Astrocyte (in vitro differentiated cells and primary cell): ENCODE results near the gene MAP7D1. TPM values are rescaled to one million over a fixed set of nuclear protein-coding genes. Genes with fewer than 3 reads are reported as not detected.

Experiments used
- DNase-seq: peaks from one replicate; pipeline ENCODE4 v3.0.0-alpha.2; 2010; ENCODE audit warnings: low read depth
- FAIRE-seq: peaks from 2 replicates; lab custom pipeline; 2011; peaks lifted over from hg19 to GRCh38; lab: Jason Lieb, UNC
- H2AFZ ChIP-seq: 2 replicates; pipeline ENCODE4 v1.6.0; 2012; ENCODE audit warnings: low read depth, low read length, inconsistent platforms
- H3K27ac ChIP-seq: 2 replicates; pipeline ENCODE4 v1.5.1; 2011; ENCODE audit warnings: low read depth, low read length, inconsistent platforms
- H3K27me3 ChIP-seq: 2 replicates; pipeline ENCODE4 v1.6.0; 2011; ENCODE audit warnings: low read length, inconsistent platforms; ENCODE audit not compliant: insufficient read depth
- H3K36me3 ChIP-seq: 2 replicates; pipeline ENCODE4 v1.5.1; 2011; ENCODE audit warnings: low read length, inconsistent platforms; ENCODE audit not compliant: insufficient read depth
- H3K4me1 ChIP-seq: 2 replicates; pipeline ENCODE4 v1.5.1; 2011; ENCODE audit warnings: low read length, inconsistent platforms; ENCODE audit not compliant: insufficient read depth
- H3K4me2 ChIP-seq: 2 replicates; pipeline ENCODE4 v1.6.0; 2012; ENCODE audit warnings: low read length, inconsistent platforms
- H3K4me3 ChIP-seq: 2 replicates; pipeline ENCODE4 v1.5.1; 2011; ENCODE audit warnings: low read depth, mild to moderate bottlenecking, low read length, inconsistent platforms; ENCODE audit not compliant: insufficient read depth
- H3K79me2 ChIP-seq: 2 replicates; pipeline ENCODE4 v1.6.0; 2012; ENCODE audit warnings: mild to moderate bottlenecking, low read length, inconsistent platforms; ENCODE audit not compliant: insufficient read depth
- H3K9ac ChIP-seq: 2 replicates; pipeline ENCODE4 v1.6.0; 2012; ENCODE audit warnings: mild to moderate bottlenecking, low read length, inconsistent platforms
- H3K9me3 ChIP-seq: 2 replicates; pipeline ENCODE4 v1.5.1; 2012; ENCODE audit warnings: low read depth, mild to moderate bottlenecking, low read length, inconsistent platforms; ENCODE audit not compliant: insufficient read depth
- H4K20me1 ChIP-seq: 2 replicates; pipeline ENCODE4 v1.6.0; 2012; ENCODE audit warnings: low read length, inconsistent platforms; ENCODE audit not compliant: insufficient read depth
- H3K27ac Mint-ChIP-seq: one replicate; pipeline ENCODE4 v1.8.0; 2021; ENCODE audit warnings: mild to moderate bottlenecking, mixed read lengths; ENCODE audit not compliant: unreplicated experiment
- H3K27me3 Mint-ChIP-seq: one replicate; pipeline ENCODE4 v1.8.0; 2021; ENCODE audit warnings: low read depth, mixed read lengths; ENCODE audit not compliant: unreplicated experiment
- H3K36me3 Mint-ChIP-seq: one replicate; pipeline ENCODE4 v1.8.0; 2021; ENCODE audit warnings: low read depth, mixed read lengths; ENCODE audit not compliant: unreplicated experiment
- H3K4me1 Mint-ChIP-seq: one replicate; pipeline ENCODE4 v1.8.0; 2021; ENCODE audit warnings: low read depth, mixed read lengths; ENCODE audit not compliant: unreplicated experiment
- H3K4me3 Mint-ChIP-seq: one replicate; pipeline ENCODE4 v1.8.0; 2021; ENCODE audit warnings: mild to moderate bottlenecking, moderate library complexity, mixed read lengths; ENCODE audit not compliant: unreplicated experiment
- H3K9me3 Mint-ChIP-seq: one replicate; pipeline ENCODE4 v1.8.0; 2021; ENCODE audit warnings: mild to moderate bottlenecking, mixed read lengths; ENCODE audit not compliant: unreplicated experiment
- CTCF ChIP-seq: IDR thresholded peaks from 2 replicates; pipeline ENCODE4 v1.5.1; 2011; ENCODE audit warnings: low read depth, mild to moderate bottlenecking, inconsistent platforms, low read length, moderate library complexity; ENCODE audit not compliant: insufficient read depth
- EZH2 ChIP-seq: IDR thresholded peaks from 2 replicates; pipeline ENCODE4 v1.6.1; 2012; ENCODE audit warnings: mild to moderate bottlenecking, low read length, inconsistent platforms; ENCODE audit not compliant: insufficient read depth
- total RNA-seq: library from RNA; stranded (reverse); gene quantifications from 2 replicates; pipeline ENCODE4 v1.2.1, GENCODE V29; 2021

The MAP7D1 gene
- total RNA-seq, 1 donor from 2014 or later: 271 TPM

GRCh38 chr1:36139521-36139920 lies 16.4 kb upstream of the MAP7D1 start:
- peaks cover 58% of the 10 kb centered on the region for H3K79me2 ChIP-seq
- no peak for TF ChIP-seq CTCF
- no peak for TF ChIP-seq EZH2
- no peak for FAIRE-seq

GRCh38 chr1:36142121-36142520 lies 13.8 kb upstream of the MAP7D1 start:
- FAIRE-seq (no peak), DNase-seq (no peak)
- Histone ChIP-seq H3K79me2 (peaks cover 74% of the 10 kb centered on the region), H3K9ac (no peak overlapping the region), H3K4me1 (peaks cover 14% of the 10 kb centered on the region), H4K20me1 (peaks cover 32% of the 10 kb centered on the region), H3K4me2 (no peak overlapping the region), H2AFZ (no peak overlapping the region), H3K9me3 (no peaks in the 10 kb centered on the region), H3K4me3 (no peak overlapping the region), H3K27ac (no peak overlapping the region), H3K27me3 (no peaks in the 10 kb centered on the region), H3K36me3 (peaks cover 18% of the 10 kb centered on the region)
- peaks cover 7% of the 10 kb centered on the region for H3K4me1 Mint-ChIP-seq
- H3K4me3 Mint-ChIP-seq: no peak overlapping the region
- no peaks in the 10 kb centered on the region for H3K9me3 Mint-ChIP-seq
- no peaks in the 10 kb centered on the region for H3K27me3 Mint-ChIP-seq
- peaks cover 17% of the 10 kb centered on the region for H3K36me3 Mint-ChIP-seq
- TF ChIP-seq CTCF (no peak), EZH2 (no peak)
- H3K27ac Mint-ChIP-seq: no peak overlapping the region

More at GRCh38 chr1:36139521-36139920, 16.4 kb upstream of the MAP7D1 start:
- no peak for DNase-seq
- Histone ChIP-seq H3K4me1 (peaks cover 39% of the 10 kb centered on the region), H3K4me2 (no peak overlapping the region), H3K27me3 (no peaks in the 10 kb centered on the region), H3K27ac (no peak overlapping the region), H3K9me3 (no peaks in the 10 kb centered on the region), H4K20me1 (peaks cover 28% of the 10 kb centered on the region), H2AFZ (no peak overlapping the region), H3K36me3 (peaks cover 22% of the 10 kb centered on the region), H3K4me3 (no peak overlapping the region), H3K9ac (no peak overlapping the region)
- Mint-ChIP-seq H3K36me3 (peaks cover 21% of the 10 kb centered on the region), H3K4me1 (peaks cover 22% of the 10 kb centered on the region), H3K27ac (no peak overlapping the region), H3K9me3 (no peaks in the 10 kb centered on the region), H3K27me3 (no peaks in the 10 kb centered on the region), H3K4me3 (no peak overlapping the region)

- H3K27ac ChIP-seq: no peak overlapping the region
- H3K4me1 ChIP-seq: peaks cover 9% of the 10 kb centered on the region
- H4K20me1 ChIP-seq: peaks cover 33% of the 10 kb centered on the region
- Mint-ChIP-seq H3K27me3 (no peaks in the 10 kb centered on the region), H3K9me3 (no peaks in the 10 kb centered on the region), H3K36me3 (peaks cover 13% of the 10 kb centered on the region), H3K4me1 (peaks cover 12% of the 10 kb centered on the region), H3K4me3 (no peak overlapping the region), H3K27ac (no peak overlapping the region)
- H3K9me3 ChIP-seq: no peaks in the 10 kb centered on the region
- no peak for DNase-seq
- H3K9ac ChIP-seq: no peak overlapping the region
- H2AFZ ChIP-seq: no peak overlapping the region
- FAIRE-seq: no peak
- H3K27me3 ChIP-seq: no peaks in the 10 kb centered on the region
- no peak overlapping the region for H3K4me2 ChIP-seq
- H3K36me3 ChIP-seq: peaks cover 6% of the 10 kb centered on the region
- no peak overlapping the region for H3K4me3 ChIP-seq
- peaks cover 79% of the 10 kb centered on the region for H3K79me2 ChIP-seq
- TF ChIP-seq CTCF (no peak), EZH2 (no peak)
These were observed 12.5 kb upstream of the MAP7D1 start for GRCh38 chr1:36143424-36143823.
